EL (cell line): ENCODE results near the gene CARF.
A peak's percentile ranks its signal among the peaks of the same experiment; 100 is the strongest.

Source experiments
- DNase-seq: peaks from one replicate; pipeline ENCODE4 v3.0.0-alpha.2; 2016

The CARF gene

GRCh38 chr2:203025592-203025991 is 113.5 kb downstream of the CARF start:
- peak; percentile 29 for DNase-seq

- DNase-seq: no peak
Measured at GRCh38 chr2:203030545-203030944, 118.5 kb downstream of the CARF start.

GRCh38 chr2:203030991-203031390 is 118.9 kb downstream of the CARF start:
- no peak for DNase-seq

- no peak for DNase-seq
Measured at GRCh38 chr2:203033395-203033794, 121.3 kb downstream of the CARF start.

GRCh38 chr2:203035879-203036470 is 123.9 kb downstream of the CARF start:
- no peak for DNase-seq
